IPS-15b (cell line): ENCODE measurements around the gene NCF4.

Source experiments
- H3K27me3 ChIP-seq: one replicate; pipeline ENCODE4 v1.6.1; 2013; ENCODE audit warnings: low read length; ENCODE audit not compliant: control insufficient read depth, insufficient read depth
- H3K36me3 ChIP-seq: one replicate; pipeline ENCODE4 v1.6.1; 2013; ENCODE audit warnings: low read length; ENCODE audit not compliant: control insufficient read depth, insufficient read depth
- H3K4me1 ChIP-seq: one replicate; pipeline ENCODE4 v1.6.1; 2013; ENCODE audit warnings: mild to moderate bottlenecking, low read length; ENCODE audit not compliant: control insufficient read depth, insufficient read depth
- H3K4me3 ChIP-seq: one replicate; pipeline ENCODE4 v1.5.1; 2013; ENCODE audit warnings: low read depth, low read length
- H3K9ac ChIP-seq: one replicate; pipeline ENCODE4 v1.6.1; 2013; ENCODE audit warnings: low read depth, mild to moderate bottlenecking, low read length
- H3K9me3 ChIP-seq: one replicate; pipeline ENCODE4 v1.6.1; 2013; ENCODE audit warnings: mild to moderate bottlenecking, low read length; ENCODE audit not compliant: control insufficient read depth, insufficient read depth

The NCF4 gene

DNA sequence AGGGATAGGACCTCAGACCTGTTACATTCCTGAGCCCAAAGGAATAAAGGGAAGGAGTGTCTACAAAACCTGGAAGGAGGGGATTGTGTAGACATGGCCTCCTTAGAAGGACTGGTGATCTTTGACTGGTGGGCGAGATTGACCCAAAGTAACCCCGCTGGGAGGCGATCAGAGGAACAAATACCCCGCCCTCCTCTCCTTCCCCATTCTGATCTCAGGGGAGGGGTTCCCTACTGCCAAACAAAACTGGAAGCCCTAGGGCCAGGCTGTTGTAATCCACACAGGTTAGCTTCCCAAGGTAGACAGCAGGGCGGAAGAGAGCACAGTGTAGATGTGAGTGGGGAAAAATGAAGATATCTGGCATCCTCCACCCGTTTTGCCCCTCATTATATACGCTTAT lies 24.7 kb downstream of the NCF4 start:
- no peaks in the 10 kb centered on the region for H3K27me3 ChIP-seq
- no peak overlapping the region for H3K4me3 ChIP-seq
- no peaks in the 10 kb centered on the region for H3K36me3 ChIP-seq
- H3K9ac ChIP-seq = no peak overlapping the region
- H3K9me3 ChIP-seq = no peaks in the 10 kb centered on the region
- H3K4me1 ChIP-seq = no peaks in the 10 kb centered on the region

DNA sequence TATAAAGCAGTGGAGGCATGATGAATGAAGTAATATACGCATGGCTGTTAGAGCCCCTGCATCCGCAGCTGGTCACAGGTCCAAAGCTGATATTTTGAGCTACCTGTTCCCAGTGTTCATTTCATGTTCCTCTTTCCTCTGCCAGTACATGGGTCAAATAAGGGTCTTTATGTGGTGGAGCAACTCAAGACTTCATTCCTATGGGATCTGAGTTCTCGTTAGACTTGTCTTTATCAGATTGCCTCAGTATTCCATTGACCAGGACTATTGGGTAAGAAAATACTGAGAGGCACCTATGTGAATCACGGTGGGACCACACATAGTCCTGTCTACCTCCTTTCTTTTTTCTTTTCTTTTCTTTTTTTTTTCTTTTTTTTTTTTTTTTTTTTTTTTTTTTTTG lies 25.2 kb downstream of the NCF4 start:
- no peaks in the 10 kb centered on the region for H3K27me3 ChIP-seq
- H3K9me3 ChIP-seq = no peaks in the 10 kb centered on the region
- H3K4me3 ChIP-seq = no peak overlapping the region
- H3K9ac ChIP-seq = no peak overlapping the region
- H3K4me1 ChIP-seq = no peaks in the 10 kb centered on the region
- H3K36me3 ChIP-seq = no peaks in the 10 kb centered on the region

DNA sequence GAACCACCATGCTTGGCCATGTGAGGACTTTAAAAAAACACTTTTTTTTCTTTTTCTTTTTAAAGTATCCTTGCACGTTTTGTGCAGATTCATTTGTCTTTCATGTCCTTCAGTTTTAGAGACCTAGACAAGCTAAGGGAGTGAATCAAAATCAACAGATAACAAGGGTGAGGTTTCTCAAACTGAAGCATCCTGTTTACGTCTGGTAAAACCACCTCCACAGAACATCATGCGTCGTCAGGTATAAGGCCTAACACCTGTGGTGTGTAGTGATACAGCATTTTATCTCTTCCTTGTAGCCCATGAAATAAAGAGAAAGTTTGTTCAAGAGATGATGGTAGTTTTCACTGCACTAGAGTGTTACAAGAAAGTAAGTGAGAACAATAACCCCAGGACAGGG lies 26.4 kb downstream of the NCF4 start:
- no peaks in the 10 kb centered on the region for H3K9me3 ChIP-seq

DNA sequence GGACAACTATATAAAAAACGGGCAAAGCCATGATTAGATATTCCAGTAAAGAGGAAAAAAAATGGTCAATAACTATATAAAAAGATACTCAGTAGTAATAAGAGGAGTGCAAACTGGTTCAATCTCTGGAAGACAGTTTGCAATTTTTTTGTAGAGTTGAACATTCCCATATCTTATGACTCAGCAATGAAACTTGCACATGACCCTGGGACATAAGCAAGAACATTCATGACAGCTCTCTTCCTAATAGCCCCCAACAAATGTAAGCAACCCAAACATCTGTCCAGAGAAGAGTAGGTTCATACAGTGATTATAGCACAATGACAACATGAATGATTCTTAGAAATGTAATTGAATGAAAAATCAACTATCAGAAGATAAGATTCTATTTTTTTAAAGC lies 30.8 kb downstream of the NCF4 start:
- Histone ChIP-seq H3K9me3 (peaks cover 3% of the 10 kb centered on the region), H3K4me1 (no peaks in the 10 kb centered on the region), H3K9ac (no peak overlapping the region), H3K36me3 (no peaks in the 10 kb centered on the region), H3K27me3 (no peaks in the 10 kb centered on the region), H3K4me3 (no peak overlapping the region)

More for the DNA sequence above, 26.4 kb downstream of the NCF4 start:
- Histone ChIP-seq H3K4me1 (no peaks in the 10 kb centered on the region), H3K27me3 (no peaks in the 10 kb centered on the region), H3K36me3 (no peaks in the 10 kb centered on the region), H3K4me3 (no peak overlapping the region), H3K9ac (no peak overlapping the region)

DNA sequence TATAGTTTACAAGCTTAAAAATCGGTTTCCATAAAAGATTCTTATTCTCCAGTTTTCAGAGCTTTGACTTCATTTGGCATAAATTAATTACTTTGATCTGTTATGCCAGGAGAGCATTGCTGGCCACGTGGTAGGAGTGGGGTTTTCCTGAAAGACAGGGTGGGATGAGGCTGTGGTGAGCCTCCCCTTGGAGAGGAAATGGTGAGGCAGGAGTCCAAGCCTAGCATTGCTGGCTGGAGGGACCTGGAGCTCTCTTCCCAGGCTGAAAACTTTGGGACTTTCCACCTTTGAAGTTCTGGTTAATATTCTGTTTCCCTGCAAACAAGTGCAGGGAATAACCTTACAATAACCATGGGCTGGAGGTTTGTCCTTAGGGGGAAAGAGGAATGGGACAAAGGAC lies 31.5 kb downstream of the NCF4 start:
- H3K4me3 ChIP-seq = no peak overlapping the region
- H3K9me3 ChIP-seq = peaks cover 3% of the 10 kb centered on the region
- H3K27me3 ChIP-seq = no peaks in the 10 kb centered on the region
- H3K36me3 ChIP-seq = no peaks in the 10 kb centered on the region
- no peak overlapping the region for H3K9ac ChIP-seq
- H3K4me1 ChIP-seq = no peaks in the 10 kb centered on the region

DNA sequence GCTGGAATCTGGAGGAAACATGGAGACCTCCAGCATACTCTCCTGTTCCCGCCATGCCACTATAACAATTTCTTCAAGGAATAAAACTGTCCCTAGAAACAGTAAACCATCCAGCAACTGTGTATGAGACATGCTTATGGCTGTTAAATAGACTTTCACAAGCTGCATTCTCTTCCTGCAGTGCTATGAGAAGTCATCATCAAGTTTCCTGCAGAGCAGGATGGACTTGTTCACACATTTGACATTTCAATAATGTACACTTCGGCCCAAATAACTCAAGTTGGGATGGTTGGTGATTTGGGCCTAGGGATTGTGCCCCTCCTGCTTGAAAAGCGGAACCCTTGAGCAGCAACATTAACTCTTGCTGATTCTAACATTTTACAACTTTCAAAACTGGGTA lies 32.5 kb downstream of the NCF4 start:
- H3K27me3 ChIP-seq = no peaks in the 10 kb centered on the region
- no peak overlapping the region for H3K4me3 ChIP-seq
- H3K9me3 ChIP-seq = peaks cover 3% of the 10 kb centered on the region
- H3K4me1 ChIP-seq = no peaks in the 10 kb centered on the region
- H3K9ac ChIP-seq = no peak overlapping the region
- H3K36me3 ChIP-seq = no peaks in the 10 kb centered on the region

DNA sequence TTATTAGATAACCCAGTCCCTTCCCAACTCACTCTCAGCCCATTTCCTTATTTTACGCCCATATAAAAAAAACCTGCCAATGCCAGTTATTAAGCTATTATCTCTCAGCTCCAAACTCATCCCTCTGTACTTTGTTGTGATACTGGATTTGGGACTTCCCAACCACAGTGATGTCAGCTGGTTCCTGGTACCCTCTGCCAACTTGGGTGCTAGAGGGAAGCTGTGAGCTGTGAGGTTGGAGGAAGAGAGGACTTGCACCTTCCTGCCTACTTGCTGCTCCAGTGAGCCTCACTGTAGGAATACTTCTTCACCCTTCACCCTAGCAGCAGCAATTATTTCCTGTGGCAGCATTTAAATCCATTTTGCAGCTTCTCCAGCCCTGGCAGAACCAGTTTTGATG lies 33.5 kb downstream of the NCF4 start:
- Histone ChIP-seq H3K9ac (no peak overlapping the region), H3K4me1 (no peaks in the 10 kb centered on the region), H3K9me3 (peaks cover 3% of the 10 kb centered on the region), H3K27me3 (no peaks in the 10 kb centered on the region), H3K4me3 (no peak overlapping the region), H3K36me3 (no peaks in the 10 kb centered on the region)

DNA sequence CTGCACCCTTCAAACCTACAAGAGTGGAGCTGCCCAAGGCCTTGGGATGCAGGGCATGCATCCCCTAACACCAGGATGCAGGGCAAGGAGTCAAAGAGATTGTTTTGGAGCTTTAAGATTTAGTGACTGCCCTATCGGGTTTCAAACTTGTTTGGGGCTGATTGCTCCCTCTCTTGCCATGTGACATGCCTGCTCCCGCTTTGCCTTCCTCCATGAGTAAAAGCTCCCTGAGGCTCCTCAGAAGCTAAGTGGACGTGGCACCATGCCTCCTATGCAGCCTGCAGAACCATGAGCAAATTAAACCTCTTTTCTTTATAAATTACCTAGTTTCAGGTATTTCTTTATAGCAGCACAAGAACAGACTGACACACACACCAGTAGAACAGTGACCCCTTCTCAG lies 36.8 kb downstream of the NCF4 start:
- Histone ChIP-seq H3K4me1 (peaks cover 15% of the 10 kb centered on the region), H3K27me3 (peaks cover 3% of the 10 kb centered on the region), H3K9me3 (peaks cover 3% of the 10 kb centered on the region), H3K9ac (no peak overlapping the region), H3K36me3 (no peaks in the 10 kb centered on the region), H3K4me3 (no peak overlapping the region)

DNA sequence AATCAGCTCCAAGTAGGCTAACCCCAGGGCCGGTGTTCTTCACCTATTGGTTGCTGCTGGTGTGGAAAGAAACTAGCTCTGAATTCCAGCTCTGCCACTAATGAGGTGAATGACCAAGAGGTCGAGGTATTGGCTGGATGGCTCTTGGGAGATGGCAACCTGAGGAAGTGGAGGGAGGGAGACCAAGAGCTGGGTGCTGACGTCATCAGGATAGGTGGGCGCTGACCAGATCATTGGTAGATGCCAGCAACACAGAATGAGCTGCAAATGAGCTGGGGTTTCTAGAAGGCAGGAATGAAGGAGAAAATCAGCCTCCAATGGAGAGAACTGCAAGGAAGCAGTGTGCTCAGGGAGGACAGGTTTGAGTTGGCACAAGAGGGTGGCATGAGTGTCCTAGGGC lies 37.9 kb downstream of the NCF4 start:
- H3K4me1 ChIP-seq = peaks cover 15% of the 10 kb centered on the region
- no peak overlapping the region for H3K4me3 ChIP-seq
- no peaks in the 10 kb centered on the region for H3K36me3 ChIP-seq
- H3K27me3 ChIP-seq = peaks cover 3% of the 10 kb centered on the region
- peaks cover 3% of the 10 kb centered on the region for H3K9me3 ChIP-seq
- H3K9ac ChIP-seq = no peak overlapping the region

DNA sequence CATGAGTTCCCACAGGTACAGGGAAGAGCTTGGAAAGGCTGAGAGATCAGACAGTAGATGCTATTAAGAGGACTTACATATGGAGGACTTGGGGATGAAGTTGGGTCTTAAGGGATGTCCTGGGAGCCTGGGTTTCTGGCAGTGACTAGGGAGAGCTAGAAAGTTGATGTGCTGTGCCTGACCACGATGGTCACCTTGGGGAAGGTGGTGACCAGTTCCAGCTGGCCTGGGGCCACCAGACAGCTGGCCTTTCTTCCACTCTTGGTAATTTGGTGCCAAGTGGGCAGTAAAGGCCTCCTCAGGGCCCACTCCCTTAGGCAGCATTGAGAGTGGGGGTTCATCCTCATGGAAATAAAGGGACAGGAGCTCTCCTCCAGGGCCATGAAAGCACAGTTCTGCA lies 38.7 kb downstream of the NCF4 start:
- peaks cover 3% of the 10 kb centered on the region for H3K9me3 ChIP-seq
- H3K4me1 ChIP-seq = peaks cover 15% of the 10 kb centered on the region
- H3K9ac ChIP-seq = no peak overlapping the region
- H3K27me3 ChIP-seq = peaks cover 3% of the 10 kb centered on the region
- no peaks in the 10 kb centered on the region for H3K36me3 ChIP-seq
- H3K4me3 ChIP-seq = no peak overlapping the region

DNA sequence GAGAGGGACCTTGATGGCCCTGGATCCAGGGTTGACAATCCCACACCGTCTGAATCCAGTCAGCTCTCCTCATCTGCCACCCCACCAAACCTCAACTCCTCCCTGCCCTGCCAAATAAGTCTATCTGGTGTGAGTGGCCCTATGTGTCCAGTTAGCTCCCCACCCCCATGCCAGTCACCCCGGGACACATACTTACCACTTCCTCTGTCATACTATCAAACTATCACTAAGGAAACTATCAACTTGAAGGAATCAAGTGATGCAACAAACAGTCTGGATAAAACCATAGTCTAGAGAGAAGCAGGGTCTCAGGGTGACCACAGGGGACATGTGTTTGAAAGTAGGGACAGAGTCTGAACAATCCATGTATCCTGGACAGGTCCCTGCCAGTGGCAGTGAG lies 39.4 kb downstream of the NCF4 start:
- Histone ChIP-seq H3K9ac (no peak overlapping the region), H3K4me1 (peaks cover 15% of the 10 kb centered on the region), H3K27me3 (peaks cover 3% of the 10 kb centered on the region), H3K36me3 (no peaks in the 10 kb centered on the region), H3K9me3 (peaks cover 3% of the 10 kb centered on the region), H3K4me3 (no peak overlapping the region)

DNA sequence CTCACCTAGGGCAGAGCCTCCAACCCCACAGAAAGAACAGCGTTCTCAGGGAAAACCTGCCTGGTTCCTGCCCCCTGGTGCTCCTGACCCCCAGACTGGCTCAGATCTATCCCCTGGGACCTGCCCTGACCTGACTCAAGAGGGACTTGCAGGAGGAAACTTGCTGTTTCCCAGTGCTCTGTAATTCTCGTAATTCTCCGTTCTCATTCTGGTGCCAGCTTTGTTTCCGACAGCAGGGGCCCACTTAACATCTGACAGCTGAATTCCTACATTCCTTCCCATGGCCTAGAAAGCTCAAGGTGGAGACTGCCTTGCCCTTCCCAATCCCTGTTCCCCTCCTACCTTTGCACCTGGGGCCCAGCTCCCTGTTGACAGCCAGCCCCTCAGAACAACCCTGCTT lies 40.1 kb downstream of the NCF4 start:
- no peak overlapping the region for H3K9ac ChIP-seq
- no peak overlapping the region for H3K4me3 ChIP-seq
- peaks cover 15% of the 10 kb centered on the region for H3K4me1 ChIP-seq
- no peaks in the 10 kb centered on the region for H3K36me3 ChIP-seq
- H3K9me3 ChIP-seq = peaks cover under 1% of the 10 kb centered on the region
- H3K27me3 ChIP-seq = peaks cover 3% of the 10 kb centered on the region
